RKO (cell line): ENCODE data around the gene JAKMIP2.
"Not testable (repeated sequence)": the region's sequence is repeated elsewhere in the genome, so short reads cannot be mapped to it uniquely, and the experiment has no call there.

ENCODE experiments used
- DNase-seq: peaks from one replicate; pipeline ENCODE4 v3.0.0-alpha.2; 2016; ENCODE audit warnings: low spot score

The JAKMIP2 gene

GRCh38 chr5:147601652-147602051 lies 180.9 kb downstream of the JAKMIP2 start:
- no peak for DNase-seq

DNA sequence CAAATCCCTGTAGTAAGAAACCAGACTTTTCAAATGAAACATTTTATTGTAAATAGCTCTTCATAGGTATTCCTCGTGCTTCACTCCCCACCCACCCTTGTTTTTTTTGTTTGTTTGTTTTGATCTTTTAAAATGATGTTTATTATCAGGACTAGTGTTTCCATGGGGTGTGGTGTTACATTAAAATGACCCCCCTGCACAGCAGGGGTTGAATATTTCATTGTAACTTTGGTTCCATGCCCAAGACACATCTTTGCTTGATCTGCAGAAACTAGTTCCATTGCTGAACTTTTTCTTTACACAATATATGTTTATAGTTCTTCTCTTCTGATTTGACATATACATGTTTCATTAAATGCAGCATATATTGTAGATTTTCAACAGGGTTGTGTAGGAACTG lies 191.4 kb downstream of the JAKMIP2 start:
- DNase-seq: no peak

- no peak for DNase-seq
Observed at GRCh38 chr5:147590096-147590495, 192.4 kb downstream of the JAKMIP2 start.

- DNase-seq: no peak
Observed at GRCh38 chr5:147586832-147587231, 195.7 kb downstream of the JAKMIP2 start.

- DNase-seq: no peak
Observed at GRCh38 chr5:147586221-147586620, 196.3 kb downstream of the JAKMIP2 start.

DNA sequence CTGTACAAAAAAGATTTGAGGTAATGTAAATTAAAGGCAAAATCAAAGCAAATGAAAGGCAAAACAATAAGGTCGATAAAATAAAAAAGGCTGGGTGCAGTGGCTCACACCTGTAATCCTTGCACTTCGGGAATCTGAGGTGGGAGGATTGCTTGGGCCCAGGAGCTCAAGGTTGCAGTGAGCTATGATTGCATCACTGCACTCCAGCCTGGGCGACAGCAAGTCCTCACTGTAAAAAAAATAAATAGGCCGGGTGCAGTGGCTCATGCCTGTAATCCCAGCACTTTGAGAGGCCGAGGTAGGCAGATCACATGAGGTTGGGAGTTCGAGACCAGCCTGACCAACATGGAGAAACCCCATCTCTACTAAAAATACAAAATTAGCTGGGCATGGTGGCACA lies 200.3 kb downstream of the JAKMIP2 start:
- not testable (repeated sequence) for DNase-seq

- not testable (repeated sequence) for DNase-seq
Observed at GRCh38 chr5:147580418-147580817, 202.1 kb downstream of the JAKMIP2 start.

- peak; percentile 68 for DNase-seq
Observed at GRCh38 chr5:147578228-147579024, 204.1 kb downstream of the JAKMIP2 start.

DNA sequence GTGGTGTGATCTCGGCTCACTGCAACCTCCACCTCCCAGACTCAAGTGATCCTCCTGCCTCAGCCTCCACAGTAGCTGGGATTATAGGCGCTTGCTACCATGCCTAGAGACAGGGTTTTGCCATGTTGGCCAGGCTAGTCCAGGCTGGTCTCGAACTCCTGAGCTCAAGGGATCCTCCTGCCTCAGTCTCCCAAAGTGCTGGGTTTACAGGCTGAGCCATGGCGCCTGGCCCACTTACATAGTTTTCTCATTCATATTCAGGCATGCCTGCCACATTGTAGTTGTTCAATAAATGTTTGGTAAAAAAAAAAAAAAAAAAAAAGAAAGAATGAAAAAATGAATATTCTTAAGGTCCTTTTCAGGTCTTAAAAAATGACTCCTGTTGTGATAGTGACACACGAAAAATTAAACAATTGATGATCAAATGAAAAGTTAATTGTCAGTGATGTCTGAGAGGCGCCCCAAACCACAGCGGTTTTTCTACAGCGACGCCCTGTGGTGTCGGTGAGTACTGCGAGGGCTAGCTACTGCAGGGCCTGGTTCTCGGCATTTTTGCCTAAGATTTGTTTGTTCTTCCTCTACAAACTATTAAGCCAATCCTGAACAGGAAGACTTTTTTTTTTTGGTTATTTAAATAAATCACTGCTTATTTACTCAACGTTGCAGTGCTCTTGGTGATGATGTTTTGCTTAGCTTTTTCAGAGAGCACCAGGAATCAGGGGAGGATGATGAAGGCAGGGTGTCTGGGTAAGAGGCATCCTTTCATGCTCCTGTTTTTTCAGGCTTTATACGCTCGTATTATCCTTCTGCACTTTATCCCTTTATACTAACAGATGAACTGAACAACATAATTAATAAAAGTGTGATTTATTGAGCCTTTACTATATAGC lies 205.6 kb downstream of the JAKMIP2 start:
- DNase-seq: peak; percentile 25

DNA sequence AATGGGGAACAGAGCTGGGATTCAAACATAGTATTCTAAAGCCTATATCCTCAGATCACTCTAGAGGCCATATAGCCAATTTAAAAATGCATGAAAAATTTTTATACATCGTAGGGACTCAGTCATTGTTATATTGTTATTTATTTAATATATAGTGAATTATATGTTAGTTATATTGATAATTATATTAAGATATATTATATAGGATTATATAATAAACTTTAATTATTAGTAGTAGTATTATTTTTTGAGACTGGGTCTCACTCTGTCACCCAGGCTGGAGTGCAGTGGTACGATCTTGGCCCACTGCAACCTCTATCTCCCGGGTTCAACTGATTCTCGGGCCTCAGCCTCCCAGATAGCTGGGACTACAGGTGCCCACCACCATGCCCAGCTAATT lies 206.9 kb downstream of the JAKMIP2 start:
- no peak for DNase-seq

DNA sequence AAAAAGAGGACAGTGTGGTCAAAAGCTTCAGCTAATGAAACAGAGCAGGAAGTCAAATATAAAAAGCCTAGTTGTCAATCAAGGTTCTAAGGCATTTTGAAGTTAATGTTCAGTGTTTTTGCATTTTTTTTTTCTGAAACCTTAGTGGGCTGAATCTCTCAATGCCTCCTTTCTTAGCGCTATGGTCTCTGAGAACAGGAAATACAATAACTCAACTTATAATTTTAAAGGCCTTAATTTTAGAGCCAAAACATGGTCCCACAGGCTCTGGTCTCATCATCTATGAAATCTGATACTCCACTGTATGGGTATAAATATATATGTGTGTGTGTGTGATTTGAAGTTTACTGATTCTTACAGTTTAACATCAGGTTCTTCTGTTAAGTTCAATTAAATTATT lies 209.3 kb downstream of the JAKMIP2 start:
- DNase-seq: no peak

DNA sequence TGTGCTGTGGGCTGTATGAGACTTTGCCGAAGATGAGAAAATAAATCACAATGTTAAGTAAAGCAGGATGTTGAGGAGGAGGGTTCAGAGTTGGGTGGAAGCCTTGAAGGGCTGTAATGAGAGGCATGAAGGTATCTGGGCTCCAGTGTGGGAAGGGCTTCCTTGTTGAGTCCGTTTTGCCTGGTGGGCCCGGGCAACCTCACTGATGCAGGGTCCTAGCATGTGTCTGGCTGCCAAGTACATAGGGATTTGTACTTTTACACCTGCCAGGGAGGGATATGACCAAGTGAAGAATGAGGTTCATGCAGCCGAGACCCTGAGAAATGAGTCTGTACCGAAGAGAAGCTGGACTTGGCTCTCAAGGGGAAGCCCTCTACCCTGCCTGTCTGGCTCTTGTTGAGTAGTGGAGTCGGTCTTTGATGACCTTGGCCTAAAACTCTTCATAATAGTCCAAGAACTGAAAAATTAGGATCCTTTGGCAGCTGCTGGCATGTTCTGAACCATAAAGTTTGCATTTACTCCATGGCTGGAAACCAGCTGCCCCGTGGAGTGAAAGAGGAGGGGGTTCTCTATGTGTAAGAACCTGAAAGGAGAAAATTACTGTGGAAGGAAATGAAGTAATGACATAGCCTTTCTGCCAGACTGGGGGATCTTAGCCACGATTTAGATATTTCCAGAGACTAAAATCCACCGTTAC lies 213.7 kb downstream of the JAKMIP2 start:
- DNase-seq: no peak

- DNase-seq: peak; percentile 14
Observed at GRCh38 chr5:147567917-147568598, 214.5 kb downstream of the JAKMIP2 start.

GRCh38 chr5:147565524-147565923 lies 217.0 kb downstream of the JAKMIP2 start:
- peak; percentile 32 for DNase-seq

DNA sequence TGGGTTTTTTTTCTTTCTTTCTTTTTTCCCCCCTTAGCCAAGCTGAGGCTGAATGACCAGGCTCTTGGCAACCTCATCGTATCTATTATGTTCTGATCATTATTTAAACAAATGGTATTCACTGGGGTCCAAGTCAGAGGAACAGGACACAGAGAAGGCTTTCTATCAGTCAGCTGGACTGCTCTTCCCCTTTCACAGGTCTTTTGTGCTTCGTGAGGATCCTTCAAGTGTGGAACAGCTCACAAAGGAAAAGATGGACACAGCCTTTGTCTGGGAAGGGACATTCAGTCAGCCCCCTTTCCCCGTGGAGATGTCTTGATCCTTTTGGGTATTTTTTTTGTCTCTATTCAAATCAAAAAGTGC lies 218.4 kb downstream of the JAKMIP2 start:
- no peak for DNase-seq

DNA sequence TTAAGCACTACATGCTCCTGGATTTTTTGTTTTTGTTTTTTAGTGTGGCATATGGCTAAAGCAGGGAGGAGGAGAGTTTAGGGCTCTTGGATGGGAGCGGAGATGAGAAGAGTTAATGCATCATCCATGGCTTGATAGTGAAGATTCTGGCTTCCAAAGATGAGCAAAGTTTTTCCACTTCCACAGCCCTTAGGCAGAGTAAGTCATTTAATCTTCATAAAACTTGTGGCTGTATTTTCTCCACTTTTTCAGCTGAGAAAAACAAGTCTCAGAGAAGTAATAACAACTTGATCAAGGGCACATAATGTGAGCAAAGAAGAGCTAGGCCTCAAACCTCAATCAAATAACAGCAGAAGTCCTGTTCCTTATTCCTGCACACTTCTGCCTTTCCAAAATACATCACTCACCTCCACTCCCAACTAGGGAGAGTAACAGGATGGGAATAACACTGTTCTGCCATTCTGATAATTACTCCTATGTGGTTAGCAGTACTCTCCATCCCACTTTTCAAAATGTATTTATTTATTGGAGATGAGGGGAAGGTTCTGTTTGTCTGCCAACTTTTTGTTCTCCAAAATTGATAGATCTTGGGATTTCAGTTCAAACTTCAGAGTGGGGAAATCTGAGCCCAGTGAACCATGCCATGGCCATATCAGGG lies 218.9 kb downstream of the JAKMIP2 start:
- no peak for DNase-seq

GRCh38 chr5:147561435-147561834 lies 221.1 kb downstream of the JAKMIP2 start:
- DNase-seq: no peak

DNA sequence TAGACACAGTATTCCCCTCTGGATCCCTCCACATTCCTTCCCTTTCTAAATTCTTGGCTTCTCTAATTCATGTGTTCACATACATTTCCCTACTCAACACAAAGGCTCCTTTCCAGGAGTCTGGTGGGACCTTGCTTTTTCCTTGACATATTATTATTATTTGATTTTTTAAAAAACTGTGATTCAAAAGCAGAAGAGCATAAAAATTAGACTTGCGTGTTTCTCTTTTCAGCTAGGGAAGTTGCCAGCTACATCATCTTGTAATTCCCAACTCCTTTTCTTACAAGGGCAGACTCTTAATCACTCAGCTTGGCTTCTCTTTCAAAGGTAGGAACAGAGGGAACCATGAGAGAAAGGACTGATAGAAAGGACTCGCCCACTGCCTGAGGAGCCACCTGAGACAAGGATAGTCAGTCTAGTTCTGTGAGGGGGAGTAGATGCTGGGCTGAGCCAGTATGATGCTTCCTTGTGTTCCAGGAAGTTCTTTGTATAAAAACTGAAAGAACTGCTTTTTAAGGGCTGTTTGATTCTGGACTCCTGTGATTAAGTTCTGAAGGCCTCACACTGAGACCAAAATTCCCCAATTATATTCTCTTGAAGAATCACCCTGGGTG lies 221.7 kb downstream of the JAKMIP2 start:
- DNase-seq: no peak

DNA sequence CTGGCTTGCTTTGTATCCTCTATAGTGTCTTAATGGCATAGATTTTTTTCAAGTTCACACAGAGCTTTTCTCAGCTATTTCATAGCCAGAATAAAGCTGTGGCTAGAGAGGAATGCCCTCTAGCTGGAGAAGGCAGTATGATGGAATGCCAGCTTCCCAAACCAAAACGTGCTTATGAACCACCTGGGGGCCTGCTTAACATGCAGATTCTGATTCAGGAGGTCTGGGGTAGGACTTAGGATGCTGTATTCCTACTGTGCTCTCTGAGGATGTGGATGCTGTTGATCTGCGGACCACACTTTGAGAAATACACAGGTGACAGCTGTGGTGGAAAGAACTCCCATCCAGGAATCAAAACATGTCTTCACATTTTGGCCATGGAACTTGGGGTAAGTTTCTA lies 222.8 kb downstream of the JAKMIP2 start:
- no peak for DNase-seq

DNA sequence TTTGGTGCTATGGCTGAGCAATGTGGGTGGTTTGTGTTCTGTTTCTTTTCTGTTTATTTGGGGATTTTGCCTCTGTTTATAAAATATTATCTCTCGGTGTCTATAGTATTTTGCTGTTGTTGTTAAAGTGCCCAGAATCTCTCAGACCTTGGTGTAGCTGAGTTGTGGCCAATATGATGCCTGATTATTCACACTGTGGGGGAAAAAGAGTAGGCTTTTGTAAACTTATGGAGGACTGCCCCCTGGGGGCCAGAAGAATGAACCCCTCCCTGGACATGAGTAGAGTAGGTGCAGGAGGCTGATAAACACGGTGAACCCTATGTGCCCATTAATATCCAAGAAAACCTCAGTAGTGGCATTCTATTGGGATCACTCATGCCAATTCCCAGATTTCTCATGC lies 223.7 kb downstream of the JAKMIP2 start:
- DNase-seq: peak; percentile 23
